ENCODE data around the gene CCNQ. TPM values are rescaled to one million over a fixed set of nuclear protein-coding genes. Genes with fewer than 3 reads are reported as not detected.

Gene CCNQ
- total and polyA plus RNA-seq, 10 of the 15 experiments (the other 5 are each of a cell fraction or from before 2014, with no cell fraction given), result 0.45 to 36.2 (median 18.2) TPM

- no peak for ATAC-seq
Observed at GRCh38 chrX:153572601-153573000, 26.3 kb downstream of the CCNQ start.

More at GRCh38 chrX:153572601-153573000, 26.3 kb downstream of the CCNQ start:
- Histone ChIP-seq H3K27me3 (replicated peaks in 1 of 2; ENCODE audit: control insufficient read depth in 2 of 2, insufficient read depth in 2 of 2, low read length in 1 of 2) (no peaks in the 10 kb centered on the region), H3K4me1 (ENCODE audit: control insufficient read depth, insufficient read depth, low read length) (no peaks in the 10 kb centered on the region), H3K27ac (ENCODE audit: control insufficient read depth, insufficient read depth) (no peak overlapping the region), H3K4me2 (ENCODE audit: control insufficient read depth, insufficient read depth) (no peak overlapping the region), H2AFZ (ENCODE audit: control insufficient read depth, low read depth, low read length) (no peak overlapping the region), H3K36me3 (ENCODE audit: control insufficient read depth in 2 of 2, insufficient read depth in 2 of 2, low read length in 1 of 2) (no peaks in the 10 kb centered on the region), H3K9me3 (replicated peaks; ENCODE audit: control insufficient read depth, insufficient read depth, low read length) (no peaks in the 10 kb centered on the region; the same call in 2 of the 3 replicates), H3K9ac (ENCODE audit: control insufficient read depth, insufficient read depth, low read length) (no peak overlapping the region), H3K4me3 (no peak overlapping the region), H3K79me2 (ENCODE audit: control insufficient read depth, insufficient read depth, low read length) (no peaks in the 10 kb centered on the region), H4K20me1 (ENCODE audit: control insufficient read depth, insufficient read depth) (no peaks in the 10 kb centered on the region)
- ChIA-PET POLR2A (no interaction called here), RAD21 (ENCODE audit: unreplicated experiment) (no interaction called here), CTCF (interaction anchor here (1.0 kb wide), 1 partner anchor 94 kb away, joined by 3 read pairs; no protein-coding TSS in a partner anchor), SMC1A (ENCODE audit: uncharacterized antibody, unreplicated experiment) (no interaction called here)
- DNase-seq (ENCODE audit: low read depth, low spot score) (no peak), FAIRE-seq (no peak)
- WGBS (ENCODE audit: insufficient coverage, insufficient replicate concordance, low lambda C conversion rate, missing lambda C conversion rate), result 45% methylated on average over 10 of the region's 10 CpGs
- intact Hi-C loops (cut with micrococcal nuclease; ENCODE audit: unreplicated experiment) (no loop called here), in situ Hi-C loops (cut with MboI) (no loop called here)
- TF ChIP-seq NBN (IDR thresholded peaks at IDR 0.05) (no peak), CHD1 (IDR thresholded peaks at IDR 0.05; ENCODE audit: low read depth, low read length) (no peak), MTA2 (IDR thresholded peaks at IDR 0.05; ENCODE audit: low read depth) (no peak), NRF1 (conservative IDR thresholded peaks at IDR 0.05; ENCODE audit: low read depth, low read length) (no peak), SMAD5 (IDR thresholded peaks at IDR 0.05; ENCODE audit: low read depth) (no peak), EZH2 (IDR thresholded peaks at IDR 0.05; ENCODE audit: borderline replicate concordance, control insufficient read depth, low read depth, low read length) (no peak), MEF2B (IDR thresholded peaks at IDR 0.05; ENCODE audit: partially characterized antibody, poor library complexity, severe bottlenecking) (no peak), DPF2 (IDR thresholded peaks at IDR 0.05) (no peak), BCL11A (IDR thresholded peaks at IDR 0.05; ENCODE audit: low read depth, low read length) (no peak), HSF1 (IDR thresholded peaks at IDR 0.05; ENCODE audit: low read depth, low read length) (no peak), MYB (IDR thresholded peaks at IDR 0.05; ENCODE audit: borderline replicate concordance, low read depth, low read length) (no peak), MEF2A (IDR thresholded peaks at IDR 0.05; ENCODE audit: insufficient read depth, low read depth, low read length) (no peak), PAX5 (IDR thresholded peaks at IDR 0.05; ENCODE audit: borderline replicate concordance, low read depth, low read length) (no peak), ZZZ3 (IDR thresholded peaks at IDR 0.05; ENCODE audit: control insufficient read depth, insufficient read length, low read depth) (no peak), BRCA1 (IDR thresholded peaks at IDR 0.05; ENCODE audit: low read depth, low read length) (no peak), SRF (IDR thresholded peaks at IDR 0.05; ENCODE audit: low read depth in 2 of 2, low read length in 2 of 2) (no peak), TCF7 (IDR thresholded peaks at IDR 0.05; ENCODE audit: borderline replicate concordance) (no peak)
- BruUV-seq (replicated peaks), result no TSS peak

All from GM12878 (cell line).